ENCODE measurements around the gene NUP35. TPM values are rescaled to one million over a fixed set of nuclear protein-coding genes. Genes with fewer than 3 reads are reported as not detected.

Gene NUP35
- total RNA-seq, 4 donors from 2014 or later = 5.9 to 32.8 (median 19.0) TPM

- no peaks in the 10 kb centered on the region for H3K27me3 ChIP-seq
- intact Hi-C loops (cut with DNase I; ENCODE audit: low total_unique reads) = no loop called here
- TF ChIP-seq POLR2A (IDR thresholded peaks at IDR 0.05) (no peak), CTCF (IDR thresholded peaks at IDR 0.05) (no peak)
- H3K4me3 ChIP-seq = no peak overlapping the region
- H3K36me3 ChIP-seq = no peaks in the 10 kb centered on the region
- no peak for DNase-seq
- H3K9me3 ChIP-seq = no peaks in the 10 kb centered on the region
- H3K4me1 ChIP-seq = no peaks in the 10 kb centered on the region
- no peak overlapping the region for H3K27ac ChIP-seq
These were observed 30.2 kb upstream of the NUP35 start for GRCh38 chr2:183093857-183094657.

- Histone ChIP-seq H3K36me3 (no peaks in the 10 kb centered on the region), H3K4me3 (no peak overlapping the region), H3K27me3 (no peaks in the 10 kb centered on the region), H3K27ac (no peak overlapping the region), H3K4me1 (no peaks in the 10 kb centered on the region), H3K9me3 (no peaks in the 10 kb centered on the region)
- TF ChIP-seq POLR2A (IDR thresholded peaks at IDR 0.05) = no peak
- no peak for TF ChIP-seq CTCF (IDR thresholded peaks at IDR 0.05)
- intact Hi-C loops (cut with DNase I; ENCODE audit: low total_unique reads) = no loop called here
- no peak for DNase-seq
These were observed 18.7 kb upstream of the NUP35 start for GRCh38 chr2:183105402-183106134.

GRCh38 chr2:183112577-183112976 is 11.7 kb upstream of the NUP35 start:
- Histone ChIP-seq H3K36me3 (no peaks in the 10 kb centered on the region), H3K27me3 (no peaks in the 10 kb centered on the region), H3K4me1 (no peaks in the 10 kb centered on the region), H3K27ac (no peak overlapping the region), H3K4me3 (no peak overlapping the region), H3K9me3 (no peaks in the 10 kb centered on the region)
- intact Hi-C loops (cut with DNase I; ENCODE audit: low total_unique reads) = no loop called here
- no peak for DNase-seq
- no peak for TF ChIP-seq CTCF (IDR thresholded peaks at IDR 0.05)
- TF ChIP-seq POLR2A (IDR thresholded peaks at IDR 0.05) = no peak

- intact Hi-C loops (cut with DNase I; ENCODE audit: low total_unique reads) = no loop called here
- DNase-seq = no peak
These were observed 10.6 kb upstream of the NUP35 start for GRCh38 chr2:183113630-183114029.

More at GRCh38 chr2:183113630-183114029, 10.6 kb upstream of the NUP35 start:
- H3K9me3 ChIP-seq = no peaks in the 10 kb centered on the region
- H3K27me3 ChIP-seq = no peaks in the 10 kb centered on the region
- H3K4me3 ChIP-seq = no peak overlapping the region
- no peak for TF ChIP-seq CTCF (IDR thresholded peaks at IDR 0.05)
- no peak for TF ChIP-seq POLR2A (IDR thresholded peaks at IDR 0.05)
- H3K4me1 ChIP-seq = no peaks in the 10 kb centered on the region
- H3K27ac ChIP-seq = no peak overlapping the region
- no peaks in the 10 kb centered on the region for H3K36me3 ChIP-seq

All from uterus (tissue), 4 donors.